Measurements from ENCODE around the gene SUOX. TPM values are rescaled to one million over a fixed set of nuclear protein-coding genes. Genes with fewer than 3 reads are reported as not detected.

SUOX gene
- polyA plus RNA-seq, 1 donor from 2014 or later = 13.1 TPM

GRCh38 chr12:55955800-55956508, 41.1 kb upstream of the SUOX start:
- Histone ChIP-seq H3K9ac (ENCODE audit: low read length) (no peak overlapping the region), H3K27me3 (ENCODE audit: insufficient read depth, low read depth, low read length) (no peaks in the 10 kb centered on the region), H2AFZ (ENCODE audit: low read depth, low read length) (no peak overlapping the region), H3F3A (ENCODE audit: insufficient read depth, low read length, poor library complexity, severe bottlenecking) (no peaks in the 10 kb centered on the region), H3K4me3 (ENCODE audit: low read length) (no peak overlapping the region), H3K79me2 (replicated peaks; ENCODE audit: insufficient read depth, low read length) (no peaks in the 10 kb centered on the region), H3K9me2 (ENCODE audit: insufficient read depth, low read length) (no peaks in the 10 kb centered on the region), H3K9me3 (ENCODE audit: low read length) (no peaks in the 10 kb centered on the region), H4K20me1 (ENCODE audit: insufficient read depth) (no peaks in the 10 kb centered on the region), H3K4me2 (ENCODE audit: low read length) (no peak overlapping the region), H3K36me3 (ENCODE audit: insufficient read depth, low read length) (no peaks in the 10 kb centered on the region), H3K27ac (ENCODE audit: low read length) (no peak overlapping the region)
- TF ChIP-seq POLR2AphosphoS5 (IDR thresholded peaks at IDR 0.05) = no peak
- no peak for TF ChIP-seq SMC3 (conservative IDR thresholded peaks at IDR 0.05; ENCODE audit: poor library complexity)
- TF ChIP-seq MXI1 (conservative IDR thresholded peaks at IDR 0.05; ENCODE audit: poor library complexity, severe bottlenecking) = no peak
- TF ChIP-seq TAF1 (IDR thresholded peaks at IDR 0.05; ENCODE audit: low read depth) = no peak
- no peak for TF ChIP-seq RAD21 (conservative IDR thresholded peaks at IDR 0.05)
- no peak for TF ChIP-seq REST (IDR thresholded peaks at IDR 0.05; ENCODE audit: borderline replicate concordance)
- no peak for TF ChIP-seq CTCF (IDR thresholded peaks at IDR 0.05; ENCODE audit: poor library complexity, severe bottlenecking)
- no peak for TF ChIP-seq EP300 (conservative IDR thresholded peaks at IDR 0.05; ENCODE audit: poor library complexity, severe bottlenecking)
- TF ChIP-seq EZH2 (IDR thresholded peaks at IDR 0.05; ENCODE audit: borderline replicate concordance, insufficient read depth, low read length, poor library complexity, severe bottlenecking) = no peak

GRCh38 chr12:55957106-55957859, 39.8 kb upstream of the SUOX start:
- no peaks in the 10 kb centered on the region for H3K36me3 ChIP-seq (ENCODE audit: insufficient read depth, low read length)
- no peak overlapping the region for H3K27ac ChIP-seq (ENCODE audit: low read length)
- H3K4me3 ChIP-seq (ENCODE audit: low read length) = no peak overlapping the region
- H2AFZ ChIP-seq (ENCODE audit: low read depth, low read length) = no peak overlapping the region
- no peaks in the 10 kb centered on the region for H3F3A ChIP-seq (ENCODE audit: insufficient read depth, low read length, poor library complexity, severe bottlenecking)
- H3K9ac ChIP-seq (ENCODE audit: low read length) = no peak overlapping the region
- H4K20me1 ChIP-seq (ENCODE audit: insufficient read depth) = no peaks in the 10 kb centered on the region
- TF ChIP-seq CTCF (IDR thresholded peaks at IDR 0.05; ENCODE audit: poor library complexity, severe bottlenecking) = no peak
- H3K27me3 ChIP-seq (ENCODE audit: insufficient read depth, low read depth, low read length) = no peaks in the 10 kb centered on the region
- H3K79me2 ChIP-seq (replicated peaks; ENCODE audit: insufficient read depth, low read length) = no peaks in the 10 kb centered on the region
- H3K4me2 ChIP-seq (ENCODE audit: low read length) = no peak overlapping the region
- H3K9me2 ChIP-seq (ENCODE audit: insufficient read depth, low read length) = no peaks in the 10 kb centered on the region
- no peaks in the 10 kb centered on the region for H3K9me3 ChIP-seq (ENCODE audit: low read length)
